K562 (cell line): Measurements from ENCODE around the gene GLG1. TPM values are rescaled to one million over a fixed set of nuclear protein-coding genes. Genes with fewer than 3 reads are reported as not detected.
A peak's percentile ranks its signal among the peaks of the same experiment; 100 is the strongest.
"Not testable (repeated sequence)": the region's sequence is repeated elsewhere in the genome, so short reads cannot be mapped to it uniquely, and the experiment has no call there.

Experiments
- ATAC-seq: fragments of 200-7000 bp; cut with Tn5 transposase; 3 replicates; pipeline ENCODE4 v1.9.1; 2020; ENCODE audit warnings: moderate library complexity
- BruUV-seq: library from RNA; stranded (reverse); fragments of 400-500 nt; replicated peaks from 2 replicates; lab custom pipeline; 2021; lab: Mats Ljungman, UMichigan
- CTCF ChIA-PET: fragments of 300-600 bp; formaldehyde crosslinking; extraction: SDS; loops from one replicate; lab custom pipeline; 2021; ENCODE audit warnings: low intra/inter-chr PET ratio; lab: Yijun Ruan, JAX
- POLR2A ChIA-PET: fragments of 300-600, 350-650 bp; sonication (Branson Sonifier 250); formaldehyde crosslinking; extraction: SDS; loops from one replicate; lab custom pipeline; 2021; ENCODE audit warnings: antibody characterized with exemption, inconsistent platforms; lab: Yijun Ruan, JAX
- DNase-seq, 4 experiments: peaks; one replicate each; pipeline versions ENCODE4 v3.0.0 to v3.0.0-alpha.2; 2011 to 2018; ENCODE audit warnings: low spot score in 3 of 4, mixed read lengths in 3 of 4; ENCODE audit errors: extremely low read depth in 1 of 4
- FAIRE-seq: peaks from 2 replicates; lab custom pipeline; 2011; peaks lifted over from hg19 to GRCh38; lab: Jason Lieb, UNC
- H2AFZ ChIP-seq: 2 replicates; pipeline ENCODE4 v1.6.0; 2011; ENCODE audit warnings: low read depth, low read length, control low read depth, inconsistent platforms
- H3K27ac ChIP-seq: fragments of 200-600 bp; 3 replicates; pipeline ENCODE4 v1.8.0; 2011; ENCODE audit warnings: low read depth, mild to moderate bottlenecking, control low read depth, inconsistent platforms, low read length, moderate library complexity, mixed read lengths; ENCODE audit errors: extremely low read depth
- H3K27me3 ChIP-seq, 2 experiments: fragments of 300-600 bp in 1 of 2; 2 replicates in 1 of 2; 3 replicates in 1 of 2; pipeline versions ENCODE4 v1.6.0 to v1.8.0; 2011; ENCODE audit warnings: inconsistent platforms in 2 of 2, low read length in 2 of 2, mild to moderate bottlenecking in 1 of 2, mixed read lengths in 1 of 2, moderate library complexity in 1 of 2; ENCODE audit not compliant: control insufficient read depth in 2 of 2, insufficient read depth in 2 of 2
- H3K36me3 ChIP-seq: fragments of 300-600 bp; 3 replicates; pipeline ENCODE4 v1.8.0; 2011; ENCODE audit warnings: mild to moderate bottlenecking, low read length, inconsistent platforms; ENCODE audit not compliant: control insufficient read depth, insufficient read depth
- H3K4me1 ChIP-seq, 2 experiments: fragments of 200-600 bp in 1 of 2; replicated peaks in 1 of 2; 2 replicates in 1 of 2; 3 replicates in 1 of 2; pipeline versions ENCODE4 v1.5.1 to v1.8.0; 2011; ENCODE audit warnings: inconsistent platforms in 2 of 2, low read length in 2 of 2, mild to moderate bottlenecking in 1 of 2, mixed read lengths in 1 of 2, moderate library complexity in 1 of 2; ENCODE audit not compliant: control insufficient read depth in 2 of 2, insufficient read depth in 2 of 2
- H3K4me2 ChIP-seq: 2 replicates; pipeline ENCODE4 v1.6.1; 2011; ENCODE audit warnings: low read length, control low read depth, inconsistent platforms, mixed read lengths; ENCODE audit not compliant: insufficient read depth
- H3K4me3 ChIP-seq: fragments of 200-600 bp; sonication (generic), shearing (Covaris generic); 2 replicates; pipeline ENCODE4 v1.5.1; 2016; ENCODE audit warnings: control low read depth, inconsistent platforms
- H3K79me2 ChIP-seq: fragments of 200-600 bp; 3 replicates; pipeline ENCODE4 v1.8.0; 2011; ENCODE audit warnings: low read length, inconsistent platforms; ENCODE audit not compliant: control insufficient read depth, insufficient read depth
- H3K9ac ChIP-seq, 2 experiments: 2 replicates each; pipeline versions ENCODE4 v1.6.0 to v1.6.1; 2011; ENCODE audit warnings: low read depth in 2 of 2, low read length in 2 of 2, control low read depth in 1 of 2, inconsistent platforms in 1 of 2, mild to moderate bottlenecking in 1 of 2, mixed read lengths in 1 of 2; ENCODE audit not compliant: insufficient read depth in 1 of 2
- H3K9me1 ChIP-seq: one replicate; pipeline ENCODE4 v1.6.0; 2011; ENCODE audit warnings: inconsistent platforms, mild to moderate bottlenecking, low read length, moderate library complexity; ENCODE audit not compliant: control insufficient read depth, insufficient read depth
- H3K9me3 ChIP-seq: replicated peaks from 2 replicates; pipeline ENCODE4 v1.5.1; 2011; ENCODE audit warnings: low read depth, low read length, inconsistent platforms; ENCODE audit not compliant: control insufficient read depth, insufficient read depth
- H4K20me1 ChIP-seq: replicated peaks from 2 replicates; pipeline ENCODE4 v1.6.1; 2011; ENCODE audit warnings: low read length, inconsistent platforms, mixed read lengths; ENCODE audit not compliant: control insufficient read depth, insufficient read depth
- WGBS: fragments of 100-300 bp; shearing (Covaris generic); methylation state at CpG from one replicate; pipeline ENCODE4 v1.1.6; 2016; ENCODE audit warnings: low coverage, mixed read lengths; ENCODE audit not compliant: insufficient coverage; ENCODE audit errors: missing lambda C conversion rate; 5-methylcytosine and 5-hydroxymethylcytosine counted together
- in situ Hi-C: fragments of 300-500 bp; cut with MboI; formaldehyde crosslinking; loops from 4 replicates; pipeline ENCODE4 v1.15.0; 2018; ENCODE audit warnings: inconsistent platforms, mixed read lengths
- intact Hi-C: fragments of 100-400 bp; cut with micrococcal nuclease; formaldehyde crosslinking; loops from 2 replicates; pipeline ENCODE4 v1.14.2; 2022
- polyA plus RNA-seq, 8 experiments: library from polyadenylated mRNA; depleted of rRNA in 4 of 8; stranded (reverse) in 5 of 8; unstranded in 3 of 8; fragments of >200 nt; fragmentation: Nextera tagmentation in 2 of 8; fragmentation: Illumina TruSeq in 1 of 8; extraction: Ambion mirVana in 2 of 8; extraction: Trizol in 1 of 8; gene quantifications; 2 replicates each; pipeline versions ENCODE4 v1.2.1 to v1.2.3, GENCODE V29; 2011 to 2014; ENCODE audit warnings: inconsistent platforms in 1 of 8, missing spikeins in 1 of 8
- total RNA-seq, 7 experiments: library from RNA; depleted of rRNA in 6 of 7; stranded (reverse); fragments of >200 nt in 6 of 7; fragmentation: Illumina TruSeq in 2 of 7; extraction: Trizol in 2 of 7; gene quantifications; 2 replicates each; pipeline versions ENCODE4 v1.2.1 to v1.2.3, GENCODE V29; 2011 to 2021; ENCODE audit warnings: low replicate concordance in 1 of 7

GLG1 gene
- total and polyA plus RNA-seq, 9 of the 15 experiments (the other 6 are each of a cell fraction or from before 2014, with no cell fraction given): 6.2 to 36.0 (median 23.6) TPM

DNA sequence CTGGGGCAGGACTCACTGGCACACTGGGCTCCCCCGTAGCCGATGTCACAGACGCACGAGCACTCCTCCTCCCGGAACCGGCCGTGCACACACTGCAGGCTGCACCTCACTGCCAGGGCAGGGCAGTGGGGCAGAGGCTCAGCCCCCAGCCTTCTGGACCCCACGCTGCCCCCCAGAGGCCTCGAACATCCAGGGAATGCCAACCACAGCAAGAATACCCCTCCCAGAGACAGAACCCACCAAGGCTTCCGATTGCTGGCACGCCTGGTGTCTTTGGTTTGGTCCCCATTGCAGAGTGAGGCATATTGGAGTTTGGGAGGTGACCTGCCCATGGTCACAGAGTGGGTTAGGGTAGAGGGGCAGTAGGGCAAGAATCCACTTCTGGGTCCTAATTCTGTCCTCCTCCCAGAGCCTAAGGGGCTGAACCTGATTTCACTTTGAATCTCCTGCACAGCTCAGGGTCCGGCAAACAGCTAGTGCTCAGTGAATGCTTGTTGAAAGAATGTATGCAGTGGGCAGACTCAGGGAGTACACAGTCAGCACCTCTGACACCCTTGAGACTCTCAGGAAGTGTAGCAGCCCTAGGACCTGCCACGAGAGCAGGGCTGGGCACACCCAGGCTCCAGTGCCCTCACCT lies 194.7 kb downstream of the GLG1 start:
- H3K4me2 ChIP-seq, CTCF ChIA-PET, FAIRE-seq, H3K9ac ChIP-seq, H3K79me2 ChIP-seq, H2AFZ ChIP-seq, H3K4me3 ChIP-seq, POLR2A ChIA-PET, H3K9me3 ChIP-seq, H3K36me3 ChIP-seq, H3K9me1 ChIP-seq, H3K27ac ChIP-seq, H3K27me3 ChIP-seq, in situ Hi-C loops, intact Hi-C loops, BruUV-seq, H4K20me1 ChIP-seq, H3K4me1 ChIP-seq, DNase-seq: not testable (repeated sequence)
- peak; percentile 9 for ATAC-seq
- WGBS: 13% methylated on average over 5 of the region's 13 CpGs

DNA sequence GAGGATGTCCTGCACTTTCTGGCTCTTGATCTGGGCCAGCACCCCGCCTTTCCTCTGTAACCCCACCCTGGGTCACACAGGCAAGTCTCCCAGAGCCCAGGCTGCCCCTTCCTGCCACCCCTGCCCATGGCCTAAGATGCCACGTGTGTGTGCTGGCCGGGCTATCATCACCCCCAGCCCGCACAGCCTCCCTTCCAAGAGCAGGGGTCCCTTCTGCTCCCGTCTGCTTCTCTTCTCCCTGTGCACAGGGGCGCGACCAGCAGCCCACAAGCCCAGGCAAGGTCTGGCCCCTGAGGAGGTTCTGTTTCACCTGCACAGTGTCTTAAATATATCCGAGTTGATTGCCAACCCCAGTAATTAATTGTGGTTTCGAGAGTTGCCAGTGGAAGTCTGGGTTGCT lies 195.9 kb downstream of the GLG1 start:
- ATAC-seq, H3K27ac ChIP-seq, BruUV-seq, H3K27me3 ChIP-seq, H3K4me3 ChIP-seq, DNase-seq, intact Hi-C loops, H3K36me3 ChIP-seq, H3K9me3 ChIP-seq, H2AFZ ChIP-seq, H3K9me1 ChIP-seq, H3K4me1 ChIP-seq, H3K4me2 ChIP-seq, H3K9ac ChIP-seq, CTCF ChIA-PET, POLR2A ChIA-PET, in situ Hi-C loops, H4K20me1 ChIP-seq, FAIRE-seq, H3K79me2 ChIP-seq: not testable (repeated sequence)
- 16% methylated on average over 5 of the region's 9 CpGs for WGBS

DNA sequence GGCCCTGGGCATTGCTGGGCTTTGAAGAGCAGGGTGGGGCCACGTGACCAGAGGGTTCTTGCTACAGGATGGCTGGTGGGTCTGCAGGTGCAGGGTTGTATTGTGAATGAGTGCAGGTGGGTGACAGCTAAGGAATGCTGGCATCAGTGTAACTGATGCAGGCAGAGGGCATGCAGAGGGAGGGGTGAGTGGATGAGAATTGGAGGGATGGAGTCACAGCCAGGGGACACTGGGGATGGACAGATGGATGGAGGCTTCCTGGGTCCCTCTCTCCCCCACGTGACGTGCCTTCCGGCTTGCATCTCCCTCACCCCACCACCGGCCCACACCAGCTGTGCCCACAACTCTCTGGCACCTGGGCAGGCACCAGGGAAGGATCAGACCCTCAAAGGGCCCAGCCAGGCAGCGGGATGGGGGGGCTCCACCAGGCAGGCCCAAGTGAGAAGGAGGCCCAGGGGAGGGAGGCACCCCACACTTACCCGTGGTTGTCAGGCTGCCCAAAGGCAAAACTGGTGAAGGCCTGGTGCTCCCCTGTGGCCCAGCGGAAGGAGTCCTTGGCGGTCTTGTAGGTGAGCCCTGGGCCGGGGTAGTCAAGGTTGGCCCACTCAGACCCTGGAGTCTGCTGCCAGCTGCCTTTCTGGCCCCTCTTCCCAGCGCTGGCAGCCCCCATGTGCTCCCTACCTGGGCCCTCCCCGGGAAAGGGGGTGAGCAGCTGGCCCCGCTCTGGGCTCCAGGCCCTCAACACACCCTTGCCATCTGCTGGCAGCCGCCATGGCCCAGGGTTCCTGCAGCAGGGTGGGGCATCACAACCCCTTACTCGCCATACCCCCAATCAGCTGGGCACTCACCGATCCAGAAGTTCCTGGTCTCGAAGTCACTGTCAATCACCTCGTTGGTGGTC lies 196.6 kb downstream of the GLG1 start:
- CTCF ChIA-PET, H3K27me3 ChIP-seq: not testable (repeated sequence)

More for the DNA sequence above, 196.6 kb downstream of the GLG1 start:
- ATAC-seq, H3K4me3 ChIP-seq, BruUV-seq, H3K36me3 ChIP-seq, FAIRE-seq, POLR2A ChIA-PET, H3K27ac ChIP-seq, H2AFZ ChIP-seq, H3K79me2 ChIP-seq, H4K20me1 ChIP-seq, DNase-seq, H3K4me1 ChIP-seq, intact Hi-C loops, H3K9me3 ChIP-seq, in situ Hi-C loops, H3K9me1 ChIP-seq, H3K4me2 ChIP-seq, H3K9ac ChIP-seq: not testable (repeated sequence)
- WGBS: 2% methylated on average over 6 of the region's 18 CpGs
